ENCODE measurements around the gene ABCC5. TPM values are rescaled to one million over a fixed set of nuclear protein-coding genes. Genes with fewer than 3 reads are reported as not detected.
"Not testable (repeated sequence)": the region's sequence is repeated elsewhere in the genome, so short reads cannot be mapped to it uniquely, and the experiment has no call there.

The ABCC5 gene
- total RNA-seq, 1 donor from 2014 or later = 34.6 TPM

- intact Hi-C loops (cut with DNase I) = loop anchor here (2.0 to 5.0 kb wide), 3 partner anchors 122 to 229 kb away; partner anchors contain the start of genes ALG3, DVL3 and EEF1AKMT4
- no peak for DNase-seq (ENCODE audit: low spot score)
Measured at GRCh38 chr3:184018424-184018973, 815 bp upstream of the ABCC5 start.

GRCh38 chr3:184016811-184017671, 643 bp downstream of the ABCC5 start:
- DNase-seq (ENCODE audit: low spot score) = peak; percentile 87
- intact Hi-C loops (cut with DNase I) = loop anchor here (2.0 to 5.0 kb wide), 4 partner anchors 118 to 230 kb away; partner anchors contain the start of genes ABCF3, ALG3, DVL3 and EEF1AKMT4

GRCh38 chr3:184016169-184016570, 1.5 kb downstream of the ABCC5 start:
- DNase-seq (ENCODE audit: low spot score) = no peak
- intact Hi-C loops (cut with DNase I) = loop anchor here (2.0 to 5.0 kb wide), 4 partner anchors 119 to 231 kb away; partner anchors contain the start of genes ABCF3, ALG3, DVL3 and EEF1AKMT4

- DNase-seq (ENCODE audit: low spot score) = no peak
- intact Hi-C loops (cut with DNase I) = loop anchor here (2.0 to 5.0 kb wide), 4 partner anchors 119 to 232 kb away; partner anchors contain the start of genes ABCF3, ALG3, DVL3 and EEF1AKMT4
Measured at GRCh38 chr3:184015381-184016019, 2.2 kb downstream of the ABCC5 start.

GRCh38 chr3:184011937-184012889, 5.5 kb downstream of the ABCC5 start:
- intact Hi-C loops (cut with DNase I) = no loop called here
- no peak for DNase-seq (ENCODE audit: low spot score)

GRCh38 chr3:184011230-184011876, 6.3 kb downstream of the ABCC5 start:
- no peak for DNase-seq (ENCODE audit: low spot score)
- intact Hi-C loops (cut with DNase I) = no loop called here

- intact Hi-C loops (cut with DNase I) = loop anchor here (5.0 kb wide), 1 partner anchor 76 kb away; no protein-coding TSS in a partner anchor
- no peak for DNase-seq (ENCODE audit: low spot score)
Measured at GRCh38 chr3:184008161-184008560, 9.5 kb downstream of the ABCC5 start.

GRCh38 chr3:184007143-184007813, 10.4 kb downstream of the ABCC5 start:
- DNase-seq (ENCODE audit: low spot score) = not testable (repeated sequence)
- intact Hi-C loops (cut with DNase I) = loop anchor here (5.0 kb wide), 1 partner anchor 75 kb away; no protein-coding TSS in a partner anchor

- intact Hi-C loops (cut with DNase I) = loop anchor here (5.0 kb wide), 1 partner anchor 74 kb away; no protein-coding TSS in a partner anchor
- no peak for DNase-seq (ENCODE audit: low spot score)
Measured at GRCh38 chr3:184005941-184006507, 11.7 kb downstream of the ABCC5 start.

- intact Hi-C loops (cut with DNase I) = no loop called here
- no peak for DNase-seq (ENCODE audit: low spot score)
Measured at GRCh38 chr3:184004476-184004875, 13.2 kb downstream of the ABCC5 start.

GRCh38 chr3:184003187-184003967, 14.3 kb downstream of the ABCC5 start:
- DNase-seq (ENCODE audit: low spot score) = no peak
- intact Hi-C loops (cut with DNase I) = no loop called here

- intact Hi-C loops (cut with DNase I) = no loop called here
- DNase-seq (ENCODE audit: low spot score) = no peak
Measured at GRCh38 chr3:184002469-184002868, 15.2 kb downstream of the ABCC5 start.

- intact Hi-C loops (cut with DNase I) = no loop called here
- no peak for DNase-seq (ENCODE audit: low spot score)
Measured at GRCh38 chr3:184001761-184002160, 15.9 kb downstream of the ABCC5 start.

GRCh38 chr3:183991403-183991802, 26.3 kb downstream of the ABCC5 start:
- intact Hi-C loops (cut with DNase I) = no loop called here
- DNase-seq (ENCODE audit: low spot score) = no peak

- intact Hi-C loops (cut with DNase I) = no loop called here
- DNase-seq (ENCODE audit: low spot score) = no peak
Measured at GRCh38 chr3:183988216-183988790, 29.4 kb downstream of the ABCC5 start.

GRCh38 chr3:183987000-183987600, 30.6 kb downstream of the ABCC5 start:
- intact Hi-C loops (cut with DNase I) = no loop called here
- no peak for DNase-seq (ENCODE audit: low spot score)
